HEK293T (cell line): ENCODE results near the gene ETV6.

Experiments used
- ARNT ChIP-seq: fragments of 450-650 bp; IDR thresholded peaks from 2 replicates; pipeline ENCODE4 v1.6.1; 2017; ENCODE audit warnings: mild to moderate bottlenecking
- BHLHE40 ChIP-seq: fragments of 450-650 bp; IDR thresholded peaks from 2 replicates; pipeline ENCODE4 v1.6.1; 2016; ENCODE audit warnings: mild to moderate bottlenecking, moderate library complexity, borderline replicate concordance
- ELF4 ChIP-seq: fragments of 450-650 bp; IDR thresholded peaks from 2 replicates; pipeline ENCODE4 v1.6.1; 2017; ENCODE audit warnings: antibody characterized with exemption
- FOXA1 ChIP-seq: fragments of 450-650 bp; IDR thresholded peaks from 2 replicates; pipeline ENCODE4 v1.6.1; 2016; ENCODE audit warnings: mild to moderate bottlenecking
- FOXM1 ChIP-seq: fragments of 450-650 bp; IDR thresholded peaks from 2 replicates; pipeline ENCODE4 v1.6.1; 2017; ENCODE audit warnings: mild to moderate bottlenecking, borderline replicate concordance
- HDGF ChIP-seq: fragments of 450-650 bp; IDR thresholded peaks from 2 replicates; pipeline ENCODE4 v1.6.1; 2017; ENCODE audit warnings: antibody characterized with exemption, borderline replicate concordance
- L3MBTL2 ChIP-seq: fragments of 450-650 bp; conservative IDR thresholded peaks from 2 replicates; pipeline ENCODE4 v1.6.1; 2016; ENCODE audit warnings: mild to moderate bottlenecking
- NFRKB ChIP-seq: fragments of 450-650 bp; IDR thresholded peaks from 2 replicates; pipeline ENCODE4 v1.6.1; 2016; ENCODE audit warnings: mild to moderate bottlenecking, moderate library complexity
- SP1 ChIP-seq: fragments of 450-650 bp; IDR thresholded peaks from 2 replicates; pipeline ENCODE4 v1.6.1; 2017

- TF ChIP-seq FOXM1 (no peak), ELF4 (no peak), HDGF (no peak), ARNT (no peak), FOXA1 (no peak), SP1 (no peak), BHLHE40 (no peak), L3MBTL2 (no peak), NFRKB (no peak)
These were observed 138.7 kb downstream of the ETV6 start for GRCh38 chr12:11787933-11788849.
